ENCODE results near the gene TRNAU1AP.
"Not testable (repeated sequence)": the region's sequence is repeated elsewhere in the genome, so short reads cannot be mapped to it uniquely, and the experiment has no call there.

GRCh38 chr1:28520796-28521195 is 32.1 kb upstream of the TRNAU1AP start:
- TF ChIP-seq EZH2 (IDR thresholded peaks at IDR 0.05); POLR2AphosphoS5 (IDR thresholded peaks at IDR 0.05; ENCODE audit: borderline replicate concordance, low read depth, low read length): not testable (repeated sequence)

All from SK-N-MC (cell line).